ENCODE data around the gene XBP1. TPM values are rescaled to one million over a fixed set of nuclear protein-coding genes. Genes with fewer than 3 reads are reported as not detected.
"Not testable (repeated sequence)": the region's sequence is repeated elsewhere in the genome, so short reads cannot be mapped to it uniquely, and the experiment has no call there.

The XBP1 gene
- total RNA-seq, 3 donors from 2014 or later, result 156 to 1,772 (median 1,383) TPM

DNA sequence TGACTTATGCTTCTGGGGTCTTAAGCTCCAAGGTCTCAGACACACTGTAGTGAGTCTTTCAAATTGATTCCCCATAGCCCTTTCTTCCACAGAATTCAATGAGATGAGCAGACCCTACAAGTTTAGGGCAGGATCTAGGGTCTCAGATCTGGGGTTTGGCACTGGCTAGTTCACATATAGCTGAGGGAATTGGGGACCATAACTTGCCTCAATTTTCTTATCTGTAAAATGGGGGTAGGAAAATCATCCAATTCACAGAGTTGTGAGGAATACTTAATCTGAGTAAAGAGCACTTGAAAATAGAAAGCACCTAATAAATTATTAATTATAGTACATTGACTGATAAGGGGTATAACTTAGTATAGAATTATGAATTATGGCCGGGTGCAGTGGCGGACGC is 33.7 kb downstream of the XBP1 start:
- intact Hi-C loops (cut with DNase I; ENCODE audit: low total_unique reads), result no loop called here
- H3K4me1 ChIP-seq, result no peaks in the 10 kb centered on the region
- no peaks in the 10 kb centered on the region for H3K36me3 ChIP-seq
- no peaks in the 10 kb centered on the region for H3K27me3 ChIP-seq
- no peaks in the 10 kb centered on the region for H3K9me3 ChIP-seq
- no peak for TF ChIP-seq CTCF (IDR thresholded peaks at IDR 0.05)
- no peak for TF ChIP-seq POLR2AphosphoS5 (IDR thresholded peaks at IDR 0.05)
- no peak for TF ChIP-seq POLR2A (IDR thresholded peaks at IDR 0.05)
- no peak overlapping the region for H3K27ac ChIP-seq
- DNase-seq (ENCODE audit: low spot score in 2 of 2), result no peak
- no peak overlapping the region for H3K4me3 ChIP-seq

- H3K4me3 ChIP-seq; H3K9me3 ChIP-seq; H3K27ac ChIP-seq; H3K4me1 ChIP-seq; H3K27me3 ChIP-seq; DNase-seq (ENCODE audit: low spot score in 2 of 2); H3K36me3 ChIP-seq; intact Hi-C loops (cut with DNase I; ENCODE audit: low total_unique reads): not testable (repeated sequence)
These were observed 38.4 kb downstream of the XBP1 start for GRCh38 chr22:28762000-28762399.

DNA sequence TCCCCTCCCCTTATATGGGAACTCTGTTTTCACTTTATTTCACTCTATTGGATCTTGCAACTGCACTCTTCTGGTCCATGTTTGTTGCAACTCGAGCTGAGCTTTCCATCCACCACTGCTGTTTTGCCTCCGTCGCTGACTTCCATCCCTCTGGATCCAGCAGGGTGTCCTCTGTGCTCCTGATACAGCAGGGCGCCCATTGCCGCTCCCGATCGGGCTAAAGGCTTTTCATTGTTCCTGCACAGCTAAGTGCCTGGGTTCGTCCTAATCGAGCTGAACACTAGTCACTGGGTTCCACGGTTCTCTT is 39.0 kb downstream of the XBP1 start:
- Histone ChIP-seq H3K9me3 (no peaks in the 10 kb centered on the region), H3K27me3 (no peaks in the 10 kb centered on the region), H3K4me1 (no peaks in the 10 kb centered on the region), H3K27ac (no peak overlapping the region), H3K4me3 (no peak overlapping the region), H3K36me3 (no peaks in the 10 kb centered on the region)
- TF ChIP-seq CTCF (IDR thresholded peaks at IDR 0.05) (no peak), POLR2AphosphoS5 (IDR thresholded peaks at IDR 0.05) (no peak), POLR2A (IDR thresholded peaks at IDR 0.05) (no peak)
- no peak for DNase-seq (ENCODE audit: low spot score in 2 of 2)
- intact Hi-C loops (cut with DNase I; ENCODE audit: low total_unique reads), result no loop called here

GRCh38 chr22:28759861-28760560 is 40.4 kb downstream of the XBP1 start:
- no peaks in the 10 kb centered on the region for H3K4me1 ChIP-seq
- no peak for DNase-seq (ENCODE audit: low spot score in 2 of 2)
- TF ChIP-seq POLR2A (IDR thresholded peaks at IDR 0.05) (no peak), CTCF (IDR thresholded peaks at IDR 0.05) (no peak), POLR2AphosphoS5 (IDR thresholded peaks at IDR 0.05) (no peak)
- H3K9me3 ChIP-seq, result no peaks in the 10 kb centered on the region
- no peaks in the 10 kb centered on the region for H3K36me3 ChIP-seq
- no peaks in the 10 kb centered on the region for H3K27me3 ChIP-seq
- peak overlapping the region; percentile 15 to 38 for H3K27ac ChIP-seq
- intact Hi-C loops (cut with DNase I; ENCODE audit: low total_unique reads), result no loop called here
- H3K4me3 ChIP-seq, result peak overlapping the region in 1 of 3 donors; percentile 5

DNA sequence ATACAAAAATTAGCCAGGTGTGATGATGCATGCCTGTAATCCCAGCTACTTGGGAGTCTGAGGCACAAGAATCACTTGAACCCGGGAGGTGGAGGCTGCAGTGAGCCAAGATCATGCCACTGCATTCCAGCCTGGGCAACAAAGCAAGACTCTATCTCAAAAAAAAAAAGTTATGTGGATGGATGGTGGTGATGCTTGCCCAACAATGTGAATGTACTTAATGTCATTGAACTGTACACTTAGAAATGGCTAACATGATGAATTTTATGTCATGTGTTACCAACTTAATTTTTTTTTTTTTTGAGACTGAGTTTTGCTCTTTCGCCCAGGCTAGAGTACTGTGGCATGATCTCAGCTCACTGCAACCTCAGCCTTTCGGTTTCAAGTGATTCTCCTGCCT is 45.9 kb downstream of the XBP1 start:
- not testable (repeated sequence) for DNase-seq (ENCODE audit: low spot score in 2 of 2); H3K4me3 ChIP-seq; H3K27me3 ChIP-seq; H3K9me3 ChIP-seq; H3K36me3 ChIP-seq; H3K27ac ChIP-seq; H3K4me1 ChIP-seq
- intact Hi-C loops (cut with DNase I; ENCODE audit: low total_unique reads), result loop anchor here (5.0 kb wide), 1 partner anchor 282 kb away; no protein-coding TSS in a partner anchor

- no peak for TF ChIP-seq POLR2A (IDR thresholded peaks at IDR 0.05)
- TF ChIP-seq POLR2AphosphoS5 (IDR thresholded peaks at IDR 0.05), result no peak
- TF ChIP-seq CTCF (IDR thresholded peaks at IDR 0.05), result no peak
- no peaks in the 10 kb centered on the region for H3K27me3 ChIP-seq
- peaks cover 6% of the 10 kb centered on the region for H3K36me3 ChIP-seq
These were observed 49.9 kb downstream of the XBP1 start for GRCh38 chr22:28750471-28750881.

More at GRCh38 chr22:28750471-28750881, 49.9 kb downstream of the XBP1 start:
- no peak overlapping the region for H3K27ac ChIP-seq
- no peaks in the 10 kb centered on the region for H3K9me3 ChIP-seq
- no peaks in the 10 kb centered on the region for H3K4me1 ChIP-seq
- intact Hi-C loops (cut with DNase I; ENCODE audit: low total_unique reads), result loop anchor here (5.0 kb wide), 1 partner anchor 278 kb away; no protein-coding TSS in a partner anchor
- DNase-seq (ENCODE audit: low spot score in 2 of 2), result no peak
- H3K4me3 ChIP-seq, result no peak overlapping the region

Other genes starting within 250 kb of the XBP1 start
- gene TTC28, start 120.7 kb downstream of the XBP1 start, total RNA-seq, result 10 to 100 TPM; 33.5 to 43.3 (median 40.2) TPM
- 10 to 100 TPM in 1 of 3 donors, 1 to 10 TPM in 2; 3.8 to 13.2 (median 6.2) TPM for gene CHEK2, start 58.7 kb downstream of the XBP1 start, total RNA-seq
- 10 to 100 TPM; 25.3 to 49.3 (median 32.4) TPM for gene HSCB, start 58.5 kb downstream of the XBP1 start, total RNA-seq
- 10 to 100 TPM; 19.5 to 33.5 (median 23.9) TPM for gene CCDC117, start 27.9 kb downstream of the XBP1 start, total RNA-seq
- 1 to 10 TPM; 6.9 to 7.9 (median 6.9) TPM for gene ZNRF3, start 83.0 kb upstream of the XBP1 start, total RNA-seq